Dedifferentiated amniotic fluid mesenchymal stem cell (primary cell): ENCODE measurements around the gene STRIT1.
"Not testable (repeated sequence)": the region's sequence is repeated elsewhere in the genome, so short reads cannot be mapped to it uniquely, and the experiment has no call there.

Source experiments
- DNase-seq: peaks from one replicate; pipeline ENCODE4 v3.0.0-alpha.2; 2016; ENCODE audit errors: extremely low spot score

The STRIT1 gene

DNA sequence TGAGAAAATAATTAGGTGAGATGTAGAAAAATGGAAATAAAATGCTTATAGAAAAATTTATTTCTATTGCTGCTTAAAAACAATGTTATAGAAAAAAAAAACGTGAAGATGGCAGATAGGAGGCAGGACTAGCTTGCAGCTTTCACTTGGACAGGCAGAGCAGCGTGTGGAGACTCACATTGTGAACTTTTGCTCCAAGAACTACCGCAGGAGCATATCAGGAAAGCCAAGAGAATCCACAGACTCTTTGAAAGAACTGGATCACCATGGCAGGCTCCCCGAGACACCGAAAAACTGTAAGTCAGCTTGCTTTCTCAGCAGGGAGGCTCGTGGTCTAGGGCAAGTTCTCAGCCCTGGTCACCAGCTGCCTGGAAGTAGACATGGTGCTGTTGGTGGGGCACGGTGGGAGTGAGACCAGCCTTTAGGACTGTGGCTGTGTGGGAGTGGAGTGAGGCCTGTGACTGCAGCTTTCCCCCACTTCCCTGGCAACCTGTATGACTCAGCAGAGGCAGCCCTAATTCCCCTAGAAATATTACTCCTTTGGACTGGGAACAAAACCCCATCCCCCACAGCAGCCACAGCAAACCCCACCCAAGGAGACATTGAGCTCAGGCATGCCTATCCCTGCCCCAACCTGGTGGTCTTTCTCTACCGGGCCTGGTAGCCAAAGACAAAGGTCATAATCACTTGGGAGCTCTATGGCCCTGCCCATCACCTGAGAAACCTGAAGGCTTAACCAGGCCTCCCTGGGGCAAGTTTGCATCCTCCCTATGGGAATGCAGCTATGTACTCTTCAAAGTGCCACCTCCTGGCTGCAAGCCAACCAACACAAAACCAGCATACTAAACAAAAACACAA, 22.8 kb downstream of the STRIT1 start:
- DNase-seq, result no peak

DNA sequence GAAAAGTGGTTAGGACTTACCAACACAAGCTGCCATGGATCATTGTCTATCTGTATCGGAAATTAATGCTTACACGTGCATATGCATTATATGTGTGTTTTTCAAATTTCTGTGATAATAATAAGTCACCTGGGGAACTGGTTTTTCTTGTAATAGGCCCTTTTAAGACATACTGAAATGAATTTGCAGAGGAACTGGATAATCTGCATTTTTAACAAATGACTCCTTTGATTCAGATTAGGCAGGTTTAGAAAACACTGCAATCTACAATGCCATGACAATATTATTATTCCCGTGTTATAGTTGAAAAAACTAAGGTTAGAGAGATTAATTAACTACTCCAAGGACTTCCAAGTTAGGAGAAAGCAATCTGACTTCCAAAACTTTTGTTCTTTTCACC, 23.4 kb downstream of the STRIT1 start:
- DNase-seq, result no peak

DNA sequence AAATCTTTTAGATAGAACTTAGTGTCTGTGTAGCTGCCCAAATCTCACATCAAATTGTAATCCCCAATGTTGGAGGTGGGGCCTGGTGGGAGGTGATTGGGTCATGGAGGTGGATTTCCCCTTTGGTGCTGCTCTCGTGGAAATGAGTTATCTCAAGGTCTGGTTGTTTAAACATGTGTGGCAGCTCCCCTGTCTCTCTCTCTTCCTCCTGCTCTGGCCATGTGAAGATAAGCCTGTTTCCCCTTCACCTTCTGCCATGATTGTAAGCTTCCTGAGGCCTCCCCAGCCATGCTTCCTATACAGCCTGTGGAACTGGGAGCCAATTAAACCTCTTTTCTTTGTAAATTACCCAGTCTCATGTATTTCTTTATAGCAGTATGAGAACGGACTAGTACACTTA, 30.6 kb downstream of the STRIT1 start:
- DNase-seq, result not testable (repeated sequence)

DNA sequence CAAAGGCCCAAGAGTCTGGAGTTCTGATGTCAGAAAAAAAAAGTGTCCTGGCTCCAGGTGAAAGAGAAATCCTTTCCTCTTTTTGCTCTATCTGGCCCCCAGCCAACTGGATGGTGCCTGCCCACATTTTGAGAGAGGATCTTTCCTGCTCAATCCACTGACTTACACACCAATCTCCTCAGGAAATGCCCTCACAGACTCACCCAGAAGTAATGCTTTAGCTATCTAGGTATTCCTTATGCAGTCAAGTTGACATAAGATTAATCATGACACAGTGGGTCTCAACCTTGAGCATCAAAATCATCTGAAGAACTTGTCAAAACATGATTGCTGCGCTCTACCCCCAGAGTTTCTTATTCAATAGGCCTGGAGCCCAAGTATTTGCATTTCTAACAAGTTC, 31.2 kb downstream of the STRIT1 start:
- no peak for DNase-seq

DNA sequence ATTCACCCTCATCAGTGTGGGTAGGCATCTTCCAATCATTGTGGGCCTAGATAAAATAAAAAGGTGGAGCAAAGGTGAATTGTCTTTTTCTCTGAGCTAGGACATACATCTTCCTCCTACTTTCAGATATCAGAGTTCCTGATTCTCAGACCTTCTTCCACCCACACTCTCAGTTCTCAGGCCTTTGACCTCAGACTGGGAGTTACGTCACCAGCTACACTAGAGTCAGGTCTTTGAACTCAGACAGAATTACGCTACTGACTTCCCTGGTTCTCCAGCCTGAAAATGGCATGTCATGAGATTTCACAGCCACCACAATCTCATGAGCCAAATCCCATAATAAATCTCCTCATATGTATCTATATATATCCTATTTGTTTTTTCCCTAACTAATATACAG, 39.0 kb downstream of the STRIT1 start:
- DNase-seq, result peak; percentile 4

DNA sequence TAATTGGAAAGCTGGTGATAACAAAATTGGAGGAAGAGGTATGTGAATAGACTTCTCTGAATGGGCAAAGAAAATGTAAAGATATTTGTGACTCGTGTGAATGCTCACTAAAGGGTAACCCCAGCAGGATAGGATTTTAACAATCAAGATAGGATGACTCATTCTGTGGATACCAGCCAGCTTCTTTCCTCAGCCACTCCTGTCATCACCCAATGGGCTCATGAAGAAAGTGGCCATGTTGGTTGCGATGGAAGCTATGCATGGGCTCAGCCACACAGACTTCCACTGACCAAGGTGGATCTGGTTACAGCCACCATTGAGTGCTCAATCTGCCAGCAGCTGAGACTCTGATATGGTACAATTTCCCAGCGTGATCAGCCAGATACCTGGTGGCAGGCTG, 40.9 kb downstream of the STRIT1 start:
- DNase-seq, result no peak

DNA sequence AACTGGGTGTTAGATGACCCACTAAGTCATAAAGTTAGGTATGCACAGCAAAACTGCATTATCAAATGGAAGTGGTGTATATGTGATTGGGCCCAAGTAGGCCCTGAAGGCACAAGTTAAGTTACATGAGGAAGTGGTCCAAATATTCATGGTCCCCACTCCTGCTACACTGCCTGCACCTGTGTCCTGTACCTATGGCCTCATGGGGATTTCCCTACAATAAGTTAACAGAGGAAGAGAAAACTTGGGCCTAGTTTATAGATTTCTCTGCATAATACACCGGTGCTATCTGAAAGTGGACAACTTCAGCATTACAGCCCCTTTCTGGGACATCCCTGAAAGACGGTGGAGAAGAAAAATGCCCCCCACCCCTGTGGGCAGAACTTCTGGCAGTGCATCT, 41.5 kb downstream of the STRIT1 start:
- DNase-seq, result no peak

DNA sequence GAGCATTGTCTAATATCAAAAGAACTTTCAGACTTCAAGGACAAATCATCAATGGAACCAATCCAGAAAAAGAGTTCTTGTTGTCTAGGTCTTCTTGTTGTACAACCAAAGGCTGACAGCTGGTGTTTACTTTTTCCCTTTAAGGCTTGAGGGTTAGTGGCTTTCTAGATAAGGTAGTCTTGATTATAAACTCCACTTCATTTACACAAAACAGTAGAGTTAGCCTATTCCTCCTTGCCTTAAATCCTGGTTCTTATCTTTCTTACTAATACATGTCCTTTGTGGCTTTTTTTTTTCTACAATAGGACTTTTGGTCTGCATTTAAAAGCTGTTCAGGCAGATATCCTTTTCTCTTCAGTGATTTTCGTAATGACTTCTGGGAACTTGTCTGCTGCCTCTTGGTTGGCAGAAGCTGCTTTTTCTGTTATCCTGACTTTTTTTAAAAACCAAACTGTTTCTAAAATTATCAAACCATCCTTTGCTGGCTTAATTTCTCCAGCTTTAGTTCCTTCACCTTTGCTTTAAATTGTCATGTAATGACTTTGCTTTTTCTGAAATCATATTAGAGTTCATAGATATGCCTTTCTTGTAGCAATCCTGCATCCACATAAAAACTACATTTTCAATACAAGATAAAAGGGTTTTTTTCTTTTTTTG, 44.8 kb downstream of the STRIT1 start:
- no peak for DNase-seq

DNA sequence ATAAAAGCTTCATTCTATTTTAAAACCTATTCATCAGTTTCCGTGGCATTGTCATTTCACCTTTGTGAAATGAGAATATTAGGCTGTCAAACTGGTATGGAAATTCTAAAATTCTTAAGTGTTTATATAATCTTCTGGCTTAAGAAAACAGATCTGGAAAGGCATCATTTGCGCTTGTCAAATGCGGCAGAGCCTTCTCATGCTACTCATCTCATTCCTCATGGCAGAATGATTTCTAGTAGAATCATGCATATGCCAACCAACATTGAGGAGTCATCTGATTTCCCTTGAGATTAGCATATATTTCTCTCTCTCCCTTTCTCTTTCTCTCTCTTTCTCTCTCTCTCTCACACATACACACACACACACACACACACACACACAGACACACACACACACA, 48.8 kb downstream of the STRIT1 start:
- DNase-seq, result no peak

DNA sequence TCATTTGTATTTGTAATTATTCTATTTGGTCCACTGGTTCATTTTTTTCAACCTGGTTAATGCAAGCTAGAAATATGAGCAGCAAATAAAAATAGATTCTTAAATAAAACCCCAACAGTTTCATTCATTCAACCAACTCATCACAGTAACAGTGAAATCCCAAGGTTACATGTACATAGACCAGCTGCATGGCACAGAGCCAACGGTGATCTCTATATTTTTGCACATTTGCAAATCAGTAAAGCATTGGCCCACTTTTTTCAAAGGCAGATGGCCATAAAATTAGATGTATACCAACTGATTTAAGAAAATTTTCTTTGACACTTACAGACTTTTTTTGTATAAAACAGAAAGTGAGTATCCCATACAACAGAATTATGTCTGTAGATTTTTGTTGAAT, 49.3 kb downstream of the STRIT1 start:
- no peak for DNase-seq

DNA sequence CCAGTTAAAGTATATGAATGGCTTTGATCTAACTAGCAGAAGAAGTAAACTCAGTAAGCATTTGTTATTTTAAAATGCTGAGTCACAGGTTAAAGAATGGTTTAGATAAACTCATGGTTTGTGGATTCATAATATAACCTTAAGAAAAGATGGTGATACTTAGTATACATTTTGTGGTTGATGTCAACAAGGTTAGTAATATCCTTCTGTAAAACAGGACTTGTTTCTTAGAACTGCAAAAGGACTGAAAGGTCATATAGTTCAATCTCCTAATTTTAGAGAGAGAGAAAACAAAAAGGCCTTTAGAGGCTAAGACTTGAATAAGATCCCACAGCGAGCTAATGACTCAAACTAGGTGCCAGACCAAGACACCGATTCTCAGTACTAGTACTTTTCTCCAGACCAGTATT, 50.0 kb downstream of the STRIT1 start:
- DNase-seq, result no peak

DNA sequence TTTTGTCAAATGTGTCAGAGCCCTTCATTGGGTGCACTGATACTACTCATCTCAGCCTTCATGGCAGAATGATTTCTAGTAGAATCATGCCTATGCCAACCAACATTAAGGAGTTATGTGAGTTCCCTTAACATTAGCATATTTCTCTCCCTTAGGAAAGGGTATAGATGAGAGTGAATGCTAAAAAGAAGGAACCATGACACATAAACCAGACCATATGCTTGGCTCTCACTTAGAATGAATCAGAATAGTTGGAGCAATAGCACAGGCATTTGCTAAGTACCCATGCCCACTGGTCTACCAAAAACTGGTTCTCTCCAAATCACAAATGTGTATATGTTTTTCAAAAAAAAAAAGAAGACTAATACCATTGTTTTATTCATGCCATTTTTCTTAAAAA, 51.1 kb downstream of the STRIT1 start:
- DNase-seq, result peak; percentile 35

DNA sequence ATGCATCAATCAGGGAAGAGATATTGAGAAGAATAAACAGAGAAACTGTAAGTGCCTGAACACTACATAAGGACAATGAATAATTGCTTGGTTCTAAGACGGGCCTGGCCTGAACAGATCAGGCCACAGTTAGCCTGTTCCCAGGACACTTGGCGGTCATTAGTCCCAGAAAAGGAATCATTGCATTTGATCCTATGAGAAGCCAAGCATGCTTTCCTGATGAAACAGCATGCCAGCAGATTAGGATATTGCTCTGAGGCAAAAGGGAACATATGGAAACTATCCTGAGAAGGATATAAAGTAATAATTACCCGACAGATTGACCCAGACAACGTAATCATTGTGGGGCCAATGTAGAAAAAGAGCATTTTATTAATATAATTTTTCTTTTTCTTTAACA, 51.9 kb downstream of the STRIT1 start:
- peak; percentile 70 for DNase-seq
